Uterus (tissue), 2 donors: ENCODE data around the gene CCDC152.

Source experiments
- CTCF ChIP-seq, 4 experiments: fragments of 200-600 bp in 2 of 4; fragments of 450-650 bp in 2 of 4; sonication (generic) in 2 of 4; IDR thresholded peaks; one replicate each; pipeline ENCODE4 v1.5.1; 2016 to 2019; ENCODE audit warnings: antibody characterized with exemption in 4 of 4, mild to moderate bottlenecking in 2 of 4, moderate library complexity in 1 of 4
- POLR2A ChIP-seq, 2 donors: fragments of 450-650 bp; IDR thresholded peaks; one replicate each; pipeline ENCODE4 v1.6.1; 2016; ENCODE audit warnings: antibody characterized with exemption in 2 of 2, mild to moderate bottlenecking in 1 of 2, moderate library complexity in 1 of 2

DNA sequence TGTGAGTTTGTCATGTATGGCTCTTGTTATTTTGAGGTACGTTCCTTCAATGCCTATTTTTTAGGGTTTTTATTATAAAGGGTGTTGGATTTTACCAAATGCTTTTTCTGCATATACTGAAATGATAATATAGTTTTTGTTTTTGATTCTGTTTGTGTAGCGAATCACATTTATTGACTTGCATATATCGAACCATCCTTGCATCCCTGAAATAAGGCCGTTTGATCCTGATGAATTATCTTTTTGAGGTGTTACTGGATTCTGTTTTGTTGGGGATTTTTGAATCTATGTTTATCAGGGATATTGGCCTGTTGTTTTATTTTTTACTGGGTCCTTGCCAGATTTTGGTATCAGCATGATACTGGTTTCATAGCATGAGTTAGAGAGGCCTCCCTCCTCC is 29.1 kb downstream of the CCDC152 start:
- TF ChIP-seq CTCF (IDR thresholded peaks at IDR 0.05) (no peak), POLR2A (IDR thresholded peaks at IDR 0.05) (no peak)
